ENCODE measurements around the gene SZT2. TPM values are rescaled to one million over a fixed set of nuclear protein-coding genes. Genes with fewer than 3 reads are reported as not detected.

Gene SZT2
- total RNA-seq, 5 donors from 2014 or later (not counting 1 experiment from before 2014, with no cell fraction given): 106 to 137 (median 130) TPM

GRCh38 chr1:43436371-43436770 is 46.7 kb downstream of the SZT2 start:
- CTCF ChIA-PET: interaction anchor here in 1 of 2 donors (0.6 kb wide), 1 partner anchor 82 kb away, joined by 3 read pairs; no protein-coding TSS in a partner anchor
- Mint-ChIP-seq H3K4me1 (no peaks in the 10 kb centered on the region), H3K4me3 (no peak overlapping the region), H3K9me3 (no peaks in the 10 kb centered on the region), H3K36me3 (peaks cover 37% of the 10 kb centered on the region), H3K27me3 (no peaks in the 10 kb centered on the region), H3K27ac (no peak overlapping the region)
- ATAC-seq (replicated peaks in 1 of 4) (no peak), DNase-seq (no peak)
- no peaks in the 10 kb centered on the region for H3K27me3 ChIP-seq (replicated peaks in 1 of 2; ENCODE audit: control insufficient read depth in 2 of 2, extremely low read depth in 1 of 2, insufficient read depth in 2 of 2, low read length in 1 of 2)
- H3K4me3 ChIP-seq (ENCODE audit: control insufficient read depth in 1 of 2, extremely low read depth in 1 of 2, low read length in 1 of 2): no peak overlapping the region
- no peaks in the 10 kb centered on the region for H3K9me3 ChIP-seq
- POLR2A ChIA-PET: no interaction called here
- 100% methylated on average over 2 of the region's 3 CpGs for WGBS (ENCODE audit: insufficient coverage)
- no peak overlapping the region for H3K27ac ChIP-seq (ENCODE audit: low read length)
- peaks cover 22 to 68% of the 10 kb centered on the region in 2 donors for H3K36me3 ChIP-seq (ENCODE audit: control insufficient read depth in 2 of 2, extremely low read depth in 1 of 2, insufficient read depth in 1 of 2, low read length in 1 of 2)
- no peaks in the 10 kb centered on the region for H3K4me1 ChIP-seq (ENCODE audit: control insufficient read depth in 1 of 2, extremely low read depth in 1 of 2, insufficient read depth in 2 of 2, low read length in 2 of 2)

- Histone ChIP-seq H3K36me3 (ENCODE audit: control insufficient read depth in 2 of 2, extremely low read depth in 1 of 2, insufficient read depth in 1 of 2, low read length in 1 of 2) (peaks cover 19 to 66% of the 10 kb centered on the region in 2 donors), H3K4me1 (ENCODE audit: control insufficient read depth in 1 of 2, extremely low read depth in 1 of 2, insufficient read depth in 2 of 2, low read length in 2 of 2) (no peaks in the 10 kb centered on the region), H3K9me3 (no peaks in the 10 kb centered on the region), H3K4me3 (ENCODE audit: control insufficient read depth in 1 of 2, extremely low read depth in 1 of 2, low read length in 1 of 2) (no peak overlapping the region), H3K27me3 (replicated peaks in 1 of 2; ENCODE audit: control insufficient read depth in 2 of 2, extremely low read depth in 1 of 2, insufficient read depth in 2 of 2, low read length in 1 of 2) (no peaks in the 10 kb centered on the region), H3K27ac (ENCODE audit: low read length) (no peak overlapping the region)
- DNase-seq: no peak
- Mint-ChIP-seq H3K27ac (no peak overlapping the region), H3K4me1 (no peaks in the 10 kb centered on the region), H3K27me3 (no peaks in the 10 kb centered on the region), H3K9me3 (no peaks in the 10 kb centered on the region), H3K4me3 (no peak overlapping the region), H3K36me3 (peaks cover 29% of the 10 kb centered on the region)
- CTCF ChIA-PET: no interaction called here
- 97% methylated on average over 13 of the region's 20 CpGs for WGBS (ENCODE audit: insufficient coverage)
- POLR2A ChIA-PET: no interaction called here
- ATAC-seq (replicated peaks in 1 of 4): no peak
Measured at GRCh38 chr1:43437031-43437973, 47.6 kb downstream of the SZT2 start.

GRCh38 chr1:43438006-43438405 is 48.3 kb downstream of the SZT2 start:
- DNase-seq: no peak
- peaks cover 15 to 66% of the 10 kb centered on the region in 2 donors for H3K36me3 ChIP-seq (ENCODE audit: control insufficient read depth in 2 of 2, extremely low read depth in 1 of 2, insufficient read depth in 1 of 2, low read length in 1 of 2)
- no peaks in the 10 kb centered on the region for H3K27me3 Mint-ChIP-seq

GRCh38 chr1:43438576-43438952 is 48.9 kb downstream of the SZT2 start:
- Histone ChIP-seq H3K4me3 (ENCODE audit: control insufficient read depth in 1 of 2, extremely low read depth in 1 of 2, low read length in 1 of 2) (no peak overlapping the region), H3K27ac (ENCODE audit: low read length) (no peak overlapping the region), H3K4me1 (ENCODE audit: control insufficient read depth in 1 of 2, extremely low read depth in 1 of 2, insufficient read depth in 2 of 2, low read length in 2 of 2) (no peaks in the 10 kb centered on the region), H3K9me3 (no peaks in the 10 kb centered on the region), H3K36me3 (ENCODE audit: control insufficient read depth in 2 of 2, extremely low read depth in 1 of 2, insufficient read depth in 1 of 2, low read length in 1 of 2) (peaks cover 20 to 68% of the 10 kb centered on the region in 2 donors), H3K27me3 (replicated peaks in 1 of 2; ENCODE audit: control insufficient read depth in 2 of 2, extremely low read depth in 1 of 2, insufficient read depth in 2 of 2, low read length in 1 of 2) (no peaks in the 10 kb centered on the region)
- H3K4me1 Mint-ChIP-seq: no peaks in the 10 kb centered on the region
- CTCF ChIA-PET: no interaction called here
- H3K9me3 Mint-ChIP-seq: no peaks in the 10 kb centered on the region
- no peak overlapping the region for H3K4me3 Mint-ChIP-seq
- H3K27ac Mint-ChIP-seq: no peak overlapping the region
- H3K27me3 Mint-ChIP-seq: no peaks in the 10 kb centered on the region
- 98% methylated on average over 7 of the region's 8 CpGs for WGBS (ENCODE audit: insufficient coverage)
- H3K36me3 Mint-ChIP-seq: peaks cover 32% of the 10 kb centered on the region
- DNase-seq (no peak), ATAC-seq (replicated peaks in 1 of 4) (no peak)
- POLR2A ChIA-PET: no interaction called here

More at GRCh38 chr1:43438006-43438405, 48.3 kb downstream of the SZT2 start:
- H3K9me3 Mint-ChIP-seq: no peaks in the 10 kb centered on the region
- Histone ChIP-seq H3K9me3 (no peaks in the 10 kb centered on the region), H3K27me3 (replicated peaks in 1 of 2; ENCODE audit: control insufficient read depth in 2 of 2, extremely low read depth in 1 of 2, insufficient read depth in 2 of 2, low read length in 1 of 2) (no peaks in the 10 kb centered on the region), H3K4me1 (ENCODE audit: control insufficient read depth in 1 of 2, extremely low read depth in 1 of 2, insufficient read depth in 2 of 2, low read length in 2 of 2) (no peaks in the 10 kb centered on the region), H3K27ac (ENCODE audit: low read length) (no peak overlapping the region), H3K4me3 (ENCODE audit: control insufficient read depth in 1 of 2, extremely low read depth in 1 of 2, low read length in 1 of 2) (no peak overlapping the region)
- ChIA-PET CTCF (no interaction called here), POLR2A (no interaction called here)
- no peak overlapping the region for H3K27ac Mint-ChIP-seq
- no peak overlapping the region for H3K4me3 Mint-ChIP-seq
- WGBS (ENCODE audit: insufficient coverage): no CpG with 5 or more reads among the region's 3 CpGs
- no peak for ATAC-seq (replicated peaks in 1 of 4)
- peaks cover 33% of the 10 kb centered on the region for H3K36me3 Mint-ChIP-seq
- H3K4me1 Mint-ChIP-seq: no peaks in the 10 kb centered on the region

- no peaks in the 10 kb centered on the region for H3K4me1 Mint-ChIP-seq
Measured at GRCh38 chr1:43438953-43439581, 49.4 kb downstream of the SZT2 start.

GRCh38 chr1:43439781-43440180 is 50.1 kb downstream of the SZT2 start:
- Histone ChIP-seq H3K4me3 (ENCODE audit: control insufficient read depth in 1 of 2, extremely low read depth in 1 of 2, low read length in 1 of 2) (no peak overlapping the region), H3K4me1 (ENCODE audit: control insufficient read depth in 1 of 2, extremely low read depth in 1 of 2, insufficient read depth in 2 of 2, low read length in 2 of 2) (no peaks in the 10 kb centered on the region), H3K36me3 (ENCODE audit: control insufficient read depth in 2 of 2, extremely low read depth in 1 of 2, insufficient read depth in 1 of 2, low read length in 1 of 2) (peaks cover 28 to 69% of the 10 kb centered on the region in 2 donors), H3K27me3 (replicated peaks in 1 of 2; ENCODE audit: control insufficient read depth in 2 of 2, extremely low read depth in 1 of 2, insufficient read depth in 2 of 2, low read length in 1 of 2) (no peaks in the 10 kb centered on the region), H3K27ac (ENCODE audit: low read length) (no peak overlapping the region), H3K9me3 (no peaks in the 10 kb centered on the region)
- CTCF ChIA-PET: interaction anchor here in 1 of 2 donors (1.0 kb wide), 1 partner anchor 8 kb away, joined by 3 read pairs; no protein-coding TSS in a partner anchor
- POLR2A ChIA-PET: no interaction called here
- WGBS (ENCODE audit: insufficient coverage): 100% methylated on average over 4 of the region's 7 CpGs
- Mint-ChIP-seq H3K4me1 (peaks cover 0 to 3% (median 0%) of the 10 kb centered on the region in 3 donors), H3K27me3 (no peaks in the 10 kb centered on the region), H3K9me3 (no peaks in the 10 kb centered on the region), H3K36me3 (peaks cover 35% of the 10 kb centered on the region), H3K4me3 (no peak overlapping the region), H3K27ac (no peak overlapping the region)
- no peak for DNase-seq
- ATAC-seq (replicated peaks in 1 of 4): no peak

More at GRCh38 chr1:43438953-43439581, 49.4 kb downstream of the SZT2 start:
- no peaks in the 10 kb centered on the region for H3K9me3 Mint-ChIP-seq
- no peak overlapping the region for H3K4me3 Mint-ChIP-seq
- WGBS (ENCODE audit: insufficient coverage): 95% methylated on average over 10 of the region's 10 CpGs
- DNase-seq (peak in 1 of 35 experiments; percentile 4), ATAC-seq (replicated peaks in 1 of 4) (no peak)
- no peaks in the 10 kb centered on the region for H3K4me1 ChIP-seq (ENCODE audit: control insufficient read depth in 1 of 2, extremely low read depth in 1 of 2, insufficient read depth in 2 of 2, low read length in 2 of 2)
- no peaks in the 10 kb centered on the region for H3K9me3 ChIP-seq
- H3K36me3 Mint-ChIP-seq: peaks cover 33% of the 10 kb centered on the region
- ChIA-PET POLR2A (no interaction called here), CTCF (no interaction called here)
- H3K27me3 Mint-ChIP-seq: no peaks in the 10 kb centered on the region
- peaks cover 25 to 69% of the 10 kb centered on the region in 2 donors for H3K36me3 ChIP-seq (ENCODE audit: control insufficient read depth in 2 of 2, extremely low read depth in 1 of 2, insufficient read depth in 1 of 2, low read length in 1 of 2)
- no peak overlapping the region for H3K4me3 ChIP-seq (ENCODE audit: control insufficient read depth in 1 of 2, extremely low read depth in 1 of 2, low read length in 1 of 2)
- no peak overlapping the region for H3K27ac ChIP-seq (ENCODE audit: low read length)
- no peak overlapping the region for H3K27ac Mint-ChIP-seq
- no peaks in the 10 kb centered on the region for H3K27me3 ChIP-seq (replicated peaks in 1 of 2; ENCODE audit: control insufficient read depth in 2 of 2, extremely low read depth in 1 of 2, insufficient read depth in 2 of 2, low read length in 1 of 2)
